Prostate gland (tissue), 2 donors: ENCODE measurements around the gene GLRA3.

Experiments
- CTCF ChIP-seq, 4 experiments: fragments of 200-600 bp in 2 of 4; fragments of 450-650 bp in 2 of 4; sonication (generic) in 2 of 4; IDR thresholded peaks; 1 replicate in 3 of 4; 2 replicates in 1 of 4; pipeline ENCODE4 v1.5.1; 2016 to 2019; ENCODE audit warnings: antibody characterized with exemption in 4 of 4, mild to moderate bottlenecking in 2 of 4, moderate library complexity in 2 of 4
- POLR2AphosphoS5 ChIP-seq: sonication (generic); formaldehyde crosslinking; IDR thresholded peaks from one replicate; pipeline ENCODE4 v1.6.1; 2017; ENCODE audit warnings: antibody characterized with exemption

- TF ChIP-seq CTCF (IDR thresholded peaks at IDR 0.05), result no peak
- no peak for TF ChIP-seq POLR2AphosphoS5
These were observed 80.0 kb downstream of the GLRA3 start for GRCh38 chr4:174749091-174749490.
